SU-DHL-6 (cell line): ENCODE measurements around the gene AKIP1.

Experiments
- EZH2phosphoT487 ChIP-seq: fragments of 200-600 bp; sonication (generic), shearing (Covaris generic); conservative IDR thresholded peaks from 2 replicates; pipeline ENCODE4 v1.6.1; 2018; ENCODE audit warnings: mild to moderate bottlenecking, antibody characterized with exemption, low read length, moderate library complexity, mixed read lengths
- TF ChIP-seq, protein P1 (sequence below): fragments of 200-600 bp; sonication (generic); IDR thresholded peaks from one replicate; pipeline ENCODE4 v1.5.1; 2017; ENCODE audit warnings: antibody characterized with exemption, mild to moderate bottlenecking, low read length, moderate library complexity; ENCODE audit not compliant: insufficient read depth, poor library complexity, severe bottlenecking

DNA sequence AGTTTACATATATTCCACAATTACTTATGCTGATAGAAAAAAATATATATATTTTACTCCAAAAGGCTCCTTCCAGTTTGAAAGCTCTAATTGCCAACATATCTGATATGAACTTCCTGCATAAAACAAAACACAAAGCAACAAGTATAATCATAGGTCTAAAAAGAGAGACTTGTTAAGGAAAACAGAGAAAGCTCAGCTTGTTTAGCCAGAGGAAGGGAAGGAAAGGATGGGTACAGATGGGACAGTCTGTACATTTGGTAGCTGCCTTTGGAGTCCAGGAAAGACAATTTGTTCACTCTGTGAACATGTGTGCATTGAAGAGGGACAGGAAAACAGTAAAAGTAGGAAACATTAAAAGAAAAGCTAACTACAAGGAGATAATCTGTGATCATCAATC lies 45.7 kb upstream of the AKIP1 start:
- TF ChIP-seq, protein P1, sequence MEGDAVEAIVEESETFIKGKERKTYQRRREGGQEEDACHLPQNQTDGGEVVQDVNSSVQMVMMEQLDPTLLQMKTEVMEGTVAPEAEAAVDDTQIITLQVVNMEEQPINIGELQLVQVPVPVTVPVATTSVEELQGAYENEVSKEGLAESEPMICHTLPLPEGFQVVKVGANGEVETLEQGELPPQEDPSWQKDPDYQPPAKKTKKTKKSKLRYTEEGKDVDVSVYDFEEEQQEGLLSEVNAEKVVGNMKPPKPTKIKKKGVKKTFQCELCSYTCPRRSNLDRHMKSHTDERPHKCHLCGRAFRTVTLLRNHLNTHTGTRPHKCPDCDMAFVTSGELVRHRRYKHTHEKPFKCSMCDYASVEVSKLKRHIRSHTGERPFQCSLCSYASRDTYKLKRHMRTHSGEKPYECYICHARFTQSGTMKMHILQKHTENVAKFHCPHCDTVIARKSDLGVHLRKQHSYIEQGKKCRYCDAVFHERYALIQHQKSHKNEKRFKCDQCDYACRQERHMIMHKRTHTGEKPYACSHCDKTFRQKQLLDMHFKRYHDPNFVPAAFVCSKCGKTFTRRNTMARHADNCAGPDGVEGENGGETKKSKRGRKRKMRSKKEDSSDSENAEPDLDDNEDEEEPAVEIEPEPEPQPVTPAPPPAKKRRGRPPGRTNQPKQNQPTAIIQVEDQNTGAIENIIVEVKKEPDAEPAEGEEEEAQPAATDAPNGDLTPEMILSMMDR = no peak
- no peak for TF ChIP-seq EZH2phosphoT487
